AG08395 (cell line): ENCODE results near the gene FBXW4.

Experiments used
- DNase-seq: peaks from one replicate; pipeline ENCODE4 v3.0.0; 2012; ENCODE audit warnings: mixed read lengths, low spot score

Gene FBXW4

GRCh38 chr10:101696632-101697031 lies 1.7 kb upstream of the FBXW4 start:
- no peak for DNase-seq

GRCh38 chr10:101695404-101695890 lies 477 bp upstream of the FBXW4 start:
- no peak for DNase-seq

GRCh38 chr10:101693978-101694673 lies 844 bp downstream of the FBXW4 start:
- DNase-seq: peak; percentile 56

- DNase-seq: peak; percentile 37
Observed at GRCh38 chr10:101693651-101693977, 1.4 kb downstream of the FBXW4 start.

DNA sequence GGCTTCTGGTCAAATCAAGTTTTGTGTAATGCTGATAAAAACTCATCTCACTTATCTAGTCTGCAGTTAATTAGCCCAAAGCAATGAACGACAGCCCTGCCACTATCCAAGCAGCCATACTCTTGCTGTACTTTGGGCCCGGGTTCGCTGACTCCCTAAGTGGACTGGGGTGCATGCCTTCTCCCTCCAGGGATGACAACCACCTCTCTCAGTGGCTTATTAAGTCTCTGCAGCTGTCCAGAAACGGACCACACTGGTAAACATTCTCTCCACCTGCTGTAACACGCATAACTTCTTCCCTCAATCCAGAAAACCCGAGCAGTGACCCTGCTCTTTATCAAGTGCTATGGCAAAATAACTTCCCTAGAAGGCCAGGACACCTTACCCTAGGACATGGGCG lies 3.9 kb downstream of the FBXW4 start:
- no peak for DNase-seq

GRCh38 chr10:101690461-101690860 lies 4.5 kb downstream of the FBXW4 start:
- no peak for DNase-seq

GRCh38 chr10:101687071-101687658 lies 7.8 kb downstream of the FBXW4 start:
- DNase-seq: no peak

- DNase-seq: peak; percentile 8
Observed at GRCh38 chr10:101686133-101686925, 8.6 kb downstream of the FBXW4 start.

- no peak for DNase-seq
Observed at GRCh38 chr10:101684782-101685181, 10.2 kb downstream of the FBXW4 start.

DNA sequence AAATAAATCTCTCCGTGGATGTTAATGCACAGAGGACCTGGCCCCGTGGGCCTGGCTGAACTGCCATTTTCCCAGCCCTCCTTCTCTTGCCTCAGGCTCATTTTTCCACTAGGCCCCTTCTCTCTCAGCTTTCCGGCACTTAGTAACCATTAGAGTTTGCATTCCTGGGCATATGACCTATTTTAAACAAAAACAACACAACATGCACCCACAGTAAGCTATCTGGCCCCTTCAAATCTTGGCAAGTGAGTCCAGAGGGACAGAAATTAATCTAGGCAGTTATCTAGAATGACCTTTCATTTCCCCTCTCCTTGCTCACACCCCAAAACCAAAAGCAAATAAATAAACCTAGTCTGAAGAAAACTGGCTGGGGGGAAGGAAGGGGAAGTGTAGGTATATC lies 11.7 kb downstream of the FBXW4 start:
- DNase-seq: no peak

DNA sequence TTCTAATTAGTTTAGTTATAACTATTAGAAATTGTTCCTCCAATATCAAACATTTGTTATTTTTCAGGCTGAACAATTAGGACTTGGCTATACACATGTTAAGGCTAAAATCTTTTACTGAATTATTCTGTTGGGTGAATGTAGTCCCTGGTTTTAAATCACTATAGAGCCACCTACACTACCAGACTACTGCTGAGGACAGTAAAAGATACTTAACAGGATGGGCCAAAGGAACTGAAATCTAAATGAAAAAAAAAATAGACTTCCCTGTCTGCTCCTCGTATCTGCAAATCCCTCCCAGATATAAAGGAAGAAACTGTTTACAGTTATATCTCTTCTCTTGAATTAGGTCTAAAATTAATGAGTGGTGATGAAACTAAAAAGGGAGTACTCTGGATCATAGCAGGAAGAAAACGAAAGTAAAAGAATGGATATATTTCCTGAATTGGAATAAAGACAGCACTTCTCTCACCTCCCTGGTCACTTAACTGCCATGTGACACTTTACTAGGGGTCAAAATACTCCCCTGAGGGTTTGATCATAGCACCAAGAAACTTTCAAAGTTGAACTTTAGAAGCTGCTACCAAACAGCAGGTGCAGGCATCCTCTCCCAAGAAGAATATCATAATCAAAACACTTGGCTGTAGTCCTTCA lies 12.7 kb downstream of the FBXW4 start:
- peak; percentile 10 for DNase-seq

DNA sequence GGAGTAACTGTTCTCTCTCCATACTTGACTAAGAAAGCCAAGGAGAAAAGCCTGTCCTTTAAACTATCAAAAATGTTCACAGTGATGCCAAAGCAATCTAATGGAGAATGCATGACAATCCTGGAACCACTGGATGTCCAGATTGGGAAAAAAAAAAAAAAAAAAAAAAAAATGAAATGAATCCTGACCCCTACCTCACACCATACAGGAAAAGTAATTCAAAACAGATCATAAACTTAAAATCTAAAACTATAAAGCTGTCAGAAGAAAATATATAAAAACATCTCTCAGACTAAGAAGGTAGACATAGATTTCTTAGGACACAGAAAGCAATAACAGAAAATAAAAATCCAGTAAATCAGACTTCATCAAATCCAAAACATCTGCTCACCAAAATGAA lies 18.4 kb downstream of the FBXW4 start:
- DNase-seq: no peak

DNA sequence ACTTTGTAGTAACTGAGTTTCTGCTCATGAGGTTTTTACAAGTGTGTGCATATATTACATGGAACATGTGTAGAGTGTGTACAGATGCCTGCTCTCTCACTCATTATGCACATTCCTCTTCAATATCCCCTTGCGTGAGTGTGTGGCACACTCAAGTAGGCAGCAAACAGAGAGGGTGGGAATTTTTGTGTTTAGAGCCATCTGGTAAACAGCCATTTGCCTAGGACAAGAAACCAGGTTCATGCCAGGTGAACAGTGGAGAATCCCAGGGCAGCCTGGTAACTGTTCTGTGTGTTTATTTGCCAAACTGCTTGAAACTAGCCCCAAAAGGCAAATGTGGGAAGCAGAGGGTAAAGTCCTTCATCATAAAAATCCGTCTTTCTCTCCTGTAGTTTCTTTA lies 19.9 kb downstream of the FBXW4 start:
- DNase-seq: no peak

DNA sequence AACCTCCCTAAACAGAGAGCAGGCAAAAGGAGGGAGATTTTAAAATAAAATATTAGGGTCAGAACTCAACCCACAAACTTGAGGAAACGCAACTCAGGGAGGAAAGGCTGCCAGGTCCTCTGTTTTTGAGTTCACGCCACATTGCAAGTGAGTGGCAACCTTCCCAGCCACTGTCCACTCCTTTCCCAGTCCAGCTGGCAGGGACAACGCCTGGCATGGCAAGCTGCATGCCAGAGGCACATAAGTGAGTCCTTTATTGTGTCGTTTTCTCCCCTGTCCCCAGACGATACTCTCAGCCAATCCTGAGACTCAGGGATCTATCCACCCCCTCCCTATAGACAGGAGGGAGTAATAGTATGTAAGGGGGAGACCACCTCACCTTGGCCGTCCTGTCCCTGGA lies 22.4 kb downstream of the FBXW4 start:
- DNase-seq: no peak

- no peak for DNase-seq
Observed at GRCh38 chr10:101671453-101671852, 23.5 kb downstream of the FBXW4 start.

DNA sequence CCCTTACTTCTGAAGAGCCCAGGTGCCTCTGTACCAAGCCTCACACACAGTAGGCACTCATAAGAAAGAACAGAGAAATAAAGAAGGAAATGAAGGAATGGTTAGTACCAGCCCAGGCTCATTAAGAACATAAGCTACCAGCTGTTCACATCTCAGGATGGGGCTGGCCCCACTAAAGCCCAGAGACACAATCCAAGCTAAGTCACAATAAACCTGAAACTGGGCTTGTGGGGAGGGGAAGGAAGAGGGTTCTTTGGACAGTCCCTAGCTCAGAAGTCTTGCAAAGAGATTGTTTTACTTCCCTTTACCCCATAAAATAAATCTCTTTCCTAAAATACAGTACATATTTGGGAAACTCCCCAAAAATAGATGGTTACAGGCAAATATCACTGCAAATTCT lies 24.3 kb downstream of the FBXW4 start:
- no peak for DNase-seq

DNA sequence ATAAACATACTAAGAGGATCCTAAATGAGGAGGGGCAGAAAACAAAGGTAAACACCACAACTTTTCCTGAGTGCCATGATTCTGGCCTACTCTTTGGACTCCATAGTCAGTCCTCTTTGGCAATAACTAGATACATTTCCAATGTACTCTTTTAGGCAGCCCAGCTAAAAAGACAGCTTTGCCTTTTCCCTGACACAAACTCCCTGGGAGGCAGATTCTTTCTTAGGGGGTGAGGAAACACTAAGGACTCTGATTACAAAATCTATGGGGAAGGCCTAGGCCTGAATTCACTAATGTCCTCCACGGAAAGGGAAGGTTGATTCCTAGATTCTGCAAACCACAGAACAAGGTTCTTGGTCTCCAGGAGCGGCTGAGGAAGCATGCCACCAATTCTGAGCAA lies 25.8 kb downstream of the FBXW4 start:
- no peak for DNase-seq

DNA sequence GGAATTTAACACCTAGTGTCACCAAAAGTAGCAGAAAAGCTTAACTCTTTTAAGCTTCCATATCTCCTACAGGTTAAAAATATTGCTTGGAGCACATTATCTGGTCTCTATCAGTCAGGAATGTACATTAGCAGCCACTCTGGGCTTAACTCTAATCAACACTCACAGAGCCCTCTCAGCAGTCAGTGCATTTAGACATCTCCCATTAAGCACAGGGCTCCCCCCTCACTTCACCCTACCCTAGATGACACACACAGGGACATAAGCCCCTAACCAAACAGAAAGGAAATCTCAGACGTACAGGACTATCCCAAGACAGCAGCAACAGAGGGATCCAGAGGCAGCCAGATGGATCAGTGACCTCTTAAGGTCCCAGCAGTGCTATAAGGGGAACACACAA lies 26.4 kb downstream of the FBXW4 start:
- no peak for DNase-seq

DNA sequence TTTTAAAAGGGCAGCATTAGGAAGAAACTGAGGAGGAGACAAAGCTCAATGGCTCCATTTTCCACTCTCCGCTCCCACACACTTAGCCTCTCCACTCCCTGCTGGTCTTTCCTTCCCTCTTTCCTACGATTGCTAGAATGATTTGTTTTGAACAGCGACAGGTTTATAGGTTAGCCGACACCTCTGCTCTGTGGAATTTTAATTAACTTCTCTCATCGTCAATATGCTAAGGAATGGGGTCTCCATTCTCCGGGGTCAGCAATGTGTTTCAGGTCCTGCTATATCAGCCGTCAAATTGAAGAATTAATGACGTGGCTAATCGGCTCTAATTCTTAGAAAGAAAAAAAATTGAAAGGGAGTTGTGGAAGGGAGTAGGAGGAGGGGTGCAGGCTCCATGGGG lies 28.9 kb downstream of the FBXW4 start:
- DNase-seq: no peak

GRCh38 chr10:101663097-101663496 lies 31.9 kb downstream of the FBXW4 start:
- no peak for DNase-seq

- no peak for DNase-seq
Observed at GRCh38 chr10:101660256-101660655, 34.7 kb downstream of the FBXW4 start.

GRCh38 chr10:101658975-101659374 lies 36.0 kb downstream of the FBXW4 start:
- DNase-seq: no peak

- no peak for DNase-seq
Observed at GRCh38 chr10:101656890-101657289, 38.1 kb downstream of the FBXW4 start.
